ENCODE data around the gene COX6B1.

The COX6B1 gene

GRCh38 chr19:35665157-35665556 lies 17.0 kb downstream of the COX6B1 start:
- H3K4me1 ChIP-seq (ENCODE audit: insufficient read depth, poor library complexity, severe bottlenecking) = no peaks in the 10 kb centered on the region
- H3K4me3 ChIP-seq (ENCODE audit: severe bottlenecking) = no peak overlapping the region
- TF ChIP-seq, protein P1, sequence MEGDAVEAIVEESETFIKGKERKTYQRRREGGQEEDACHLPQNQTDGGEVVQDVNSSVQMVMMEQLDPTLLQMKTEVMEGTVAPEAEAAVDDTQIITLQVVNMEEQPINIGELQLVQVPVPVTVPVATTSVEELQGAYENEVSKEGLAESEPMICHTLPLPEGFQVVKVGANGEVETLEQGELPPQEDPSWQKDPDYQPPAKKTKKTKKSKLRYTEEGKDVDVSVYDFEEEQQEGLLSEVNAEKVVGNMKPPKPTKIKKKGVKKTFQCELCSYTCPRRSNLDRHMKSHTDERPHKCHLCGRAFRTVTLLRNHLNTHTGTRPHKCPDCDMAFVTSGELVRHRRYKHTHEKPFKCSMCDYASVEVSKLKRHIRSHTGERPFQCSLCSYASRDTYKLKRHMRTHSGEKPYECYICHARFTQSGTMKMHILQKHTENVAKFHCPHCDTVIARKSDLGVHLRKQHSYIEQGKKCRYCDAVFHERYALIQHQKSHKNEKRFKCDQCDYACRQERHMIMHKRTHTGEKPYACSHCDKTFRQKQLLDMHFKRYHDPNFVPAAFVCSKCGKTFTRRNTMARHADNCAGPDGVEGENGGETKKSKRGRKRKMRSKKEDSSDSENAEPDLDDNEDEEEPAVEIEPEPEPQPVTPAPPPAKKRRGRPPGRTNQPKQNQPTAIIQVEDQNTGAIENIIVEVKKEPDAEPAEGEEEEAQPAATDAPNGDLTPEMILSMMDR (IDR thresholded peaks at IDR 0.05; ENCODE audit: poor library complexity, severe bottlenecking) = no peak
- no peak overlapping the region for H3K27ac ChIP-seq (ENCODE audit: poor library complexity, severe bottlenecking)
- no peak for DNase-seq (ENCODE audit: low spot score)
- peaks cover 14% of the 10 kb centered on the region for H3K36me3 ChIP-seq (ENCODE audit: low read depth)
- H3K9me3 ChIP-seq (ENCODE audit: severe bottlenecking) = no peaks in the 10 kb centered on the region
- ATAC-seq (ENCODE audit: low read depth) = no peak
- H3K27me3 ChIP-seq (ENCODE audit: insufficient read depth, poor library complexity, severe bottlenecking) = peaks cover 4% of the 10 kb centered on the region

GRCh38 chr19:35665604-35666003 lies 17.5 kb downstream of the COX6B1 start:
- TF ChIP-seq, protein P1 (IDR thresholded peaks at IDR 0.05; ENCODE audit: poor library complexity, severe bottlenecking) = no peak

GRCh38 chr19:35666251-35666913 lies 18.3 kb downstream of the COX6B1 start, which contains the start of gene UPK1A:
Gene UPK1A, plus strand, starts transcription at chr19:35666517. Its CDS starts 296 bp downstream, at chr19:35666813.
- H3K9me3 ChIP-seq (ENCODE audit: severe bottlenecking) = no peaks in the 10 kb centered on the region
- DNase-seq (ENCODE audit: low spot score) (no peak), ATAC-seq (ENCODE audit: low read depth) (peak; percentile 27; the same call in 1 of the 3 replicates)
- no peak within 1 kb of the TSS for H3K27ac ChIP-seq (ENCODE audit: poor library complexity, severe bottlenecking)
- peaks cover 11% of the 10 kb centered on the region for H3K36me3 ChIP-seq (ENCODE audit: low read depth)
- H3K4me3 ChIP-seq (ENCODE audit: severe bottlenecking) = no peak within 1 kb of the TSS
- TF ChIP-seq, protein P1 (IDR thresholded peaks at IDR 0.05; ENCODE audit: poor library complexity, severe bottlenecking) = no peak
- H3K27me3 ChIP-seq (ENCODE audit: insufficient read depth, poor library complexity, severe bottlenecking) = peaks cover 4% of the 10 kb centered on the region
- no peaks in the 10 kb centered on the region for H3K4me1 ChIP-seq (ENCODE audit: insufficient read depth, poor library complexity, severe bottlenecking)

More at GRCh38 chr19:35665604-35666003, 17.5 kb downstream of the COX6B1 start:
- Histone ChIP-seq H3K27me3 (ENCODE audit: insufficient read depth, poor library complexity, severe bottlenecking) (peaks cover 4% of the 10 kb centered on the region), H3K36me3 (ENCODE audit: low read depth) (peaks cover 12% of the 10 kb centered on the region), H3K4me1 (ENCODE audit: insufficient read depth, poor library complexity, severe bottlenecking) (no peaks in the 10 kb centered on the region), H3K27ac (ENCODE audit: poor library complexity, severe bottlenecking) (no peak overlapping the region), H3K9me3 (ENCODE audit: severe bottlenecking) (no peaks in the 10 kb centered on the region), H3K4me3 (ENCODE audit: severe bottlenecking) (no peak overlapping the region)
- no peak for ATAC-seq (ENCODE audit: low read depth)
- no peak for DNase-seq (ENCODE audit: low spot score)

DNA sequence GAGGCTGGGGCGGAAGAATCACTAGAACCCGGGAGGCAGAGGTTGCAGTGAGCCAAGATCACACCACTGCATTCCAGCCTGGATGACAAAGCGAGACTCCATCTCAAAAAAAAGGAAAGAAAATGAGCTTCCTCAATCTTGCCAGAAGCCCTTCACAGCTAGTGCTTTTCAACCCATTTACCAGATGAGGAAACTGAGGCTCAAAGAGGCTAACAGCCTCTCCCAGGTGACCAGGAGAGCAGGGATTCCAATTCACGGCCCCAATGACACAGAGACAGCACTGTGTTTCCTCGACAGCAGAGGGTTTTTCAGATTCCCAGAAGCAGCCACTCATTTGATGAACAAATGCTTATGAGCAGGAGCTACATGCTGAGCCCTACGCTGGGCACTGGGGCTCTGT lies 21.4 kb downstream of the COX6B1 start:
- peaks cover 4% of the 10 kb centered on the region for H3K27me3 ChIP-seq (ENCODE audit: insufficient read depth, poor library complexity, severe bottlenecking)
- H3K27ac ChIP-seq (ENCODE audit: poor library complexity, severe bottlenecking) = no peak overlapping the region
- H3K4me1 ChIP-seq (ENCODE audit: insufficient read depth, poor library complexity, severe bottlenecking) = no peaks in the 10 kb centered on the region
- H3K9me3 ChIP-seq (ENCODE audit: severe bottlenecking) = no peaks in the 10 kb centered on the region
- H3K36me3 ChIP-seq (ENCODE audit: low read depth) = no peaks in the 10 kb centered on the region
- ATAC-seq (ENCODE audit: low read depth) (no peak), DNase-seq (ENCODE audit: low spot score) (no peak)
- no peak overlapping the region for H3K4me3 ChIP-seq (ENCODE audit: severe bottlenecking)
- TF ChIP-seq, protein P1 (IDR thresholded peaks at IDR 0.05; ENCODE audit: poor library complexity, severe bottlenecking) = no peak

- H3K4me3 ChIP-seq (ENCODE audit: severe bottlenecking) = no peak overlapping the region
- TF ChIP-seq, protein P1 (IDR thresholded peaks at IDR 0.05; ENCODE audit: poor library complexity, severe bottlenecking) = no peak
- H3K9me3 ChIP-seq (ENCODE audit: severe bottlenecking) = no peaks in the 10 kb centered on the region
- DNase-seq (ENCODE audit: low spot score) = no peak
- ATAC-seq (ENCODE audit: low read depth) = no peak
- no peak overlapping the region for H3K27ac ChIP-seq (ENCODE audit: poor library complexity, severe bottlenecking)
- H3K27me3 ChIP-seq (ENCODE audit: insufficient read depth, poor library complexity, severe bottlenecking) = peaks cover 4% of the 10 kb centered on the region
- H3K4me1 ChIP-seq (ENCODE audit: insufficient read depth, poor library complexity, severe bottlenecking) = no peaks in the 10 kb centered on the region
- no peaks in the 10 kb centered on the region for H3K36me3 ChIP-seq (ENCODE audit: low read depth)
These were observed 21.9 kb downstream of the COX6B1 start for GRCh38 chr19:35669974-35670373.

Data from RWPE2 (cell line).